Hepatocyte (in vitro differentiated cells): Measurements from ENCODE around the gene ADRA1B. TPM values are rescaled to one million over a fixed set of nuclear protein-coding genes. Genes with fewer than 3 reads are reported as not detected.
A peak's percentile ranks its signal among the peaks of the same experiment; 100 is the strongest.
"Not testable (repeated sequence)": the region's sequence is repeated elsewhere in the genome, so short reads cannot be mapped to it uniquely, and the experiment has no call there.

Source experiments
- DNase-seq: peaks from one replicate; pipeline ENCODE4 v3.0.0-alpha.2; 2016; ENCODE audit warnings: low spot score
- H2AFZ ChIP-seq: fragments of 200-600 bp; sonication (generic); 2 replicates; pipeline ENCODE4 v1.6.0; 2016; ENCODE audit warnings: antibody characterized with exemption, mild to moderate bottlenecking
- H3K27ac ChIP-seq: fragments of 200-600 bp; sonication (generic); 2 replicates; pipeline ENCODE4 v1.5.1; 2016; ENCODE audit warnings: mild to moderate bottlenecking
- H3K27me3 ChIP-seq: fragments of 200-600 bp; sonication (generic); 2 replicates; pipeline ENCODE4 v1.6.1; 2016
- H3K36me3 ChIP-seq: fragments of 200-600 bp; sonication (generic); replicated peaks from 2 replicates; pipeline ENCODE4 v1.5.1; 2016; ENCODE audit warnings: low read depth; ENCODE audit not compliant: insufficient read depth
- H3K4me1 ChIP-seq: fragments of 200-600 bp; sonication (generic); 2 replicates; pipeline ENCODE4 v1.5.1; 2016; ENCODE audit warnings: mild to moderate bottlenecking, moderate library complexity; ENCODE audit not compliant: insufficient read depth
- H3K4me2 ChIP-seq: fragments of 200-600 bp; sonication (generic); 2 replicates; pipeline ENCODE4 v1.6.0; 2016
- H3K4me3 ChIP-seq: fragments of 200-600 bp; sonication (generic); 2 replicates; pipeline ENCODE4 v1.5.1; 2016; ENCODE audit warnings: mild to moderate bottlenecking
- H3K79me2 ChIP-seq: fragments of 200-600 bp; sonication (generic); 2 replicates; pipeline ENCODE4 v1.6.0; 2017; ENCODE audit warnings: mild to moderate bottlenecking
- H3K9me2 ChIP-seq: fragments of 200-600 bp; sonication (generic); replicated peaks from 2 replicates; pipeline ENCODE4 v1.6.0; 2017; ENCODE audit warnings: mild to moderate bottlenecking; ENCODE audit not compliant: insufficient read depth
- H3K9me3 ChIP-seq: fragments of 200-600 bp; sonication (generic); 2 replicates; pipeline ENCODE4 v1.5.1; 2016; ENCODE audit warnings: low read depth, mild to moderate bottlenecking
- H4K20me1 ChIP-seq: fragments of 200-600 bp; sonication (generic); 2 replicates; pipeline ENCODE4 v1.6.0; 2016; ENCODE audit warnings: mild to moderate bottlenecking; ENCODE audit not compliant: insufficient read depth, poor library complexity, severe bottlenecking
- EZH2 ChIP-seq: fragments of 200-600 bp; sonication (generic); IDR thresholded peaks from 2 replicates; pipeline ENCODE4 v1.6.1; 2016; ENCODE audit warnings: antibody characterized with exemption, mild to moderate bottlenecking, borderline replicate concordance
- EZH2phosphoT487 ChIP-seq: fragments of 200-600 bp; sonication (generic); IDR thresholded peaks from one replicate; pipeline ENCODE4 v1.6.1; 2018; ENCODE audit warnings: antibody characterized with exemption, mild to moderate bottlenecking, low read depth, moderate library complexity; ENCODE audit not compliant: unreplicated experiment, severe bottlenecking
- WGBS: methylation state at CpG from one replicate; pipeline ENCODE4 v1.1.6; 2016; ENCODE audit warnings: low lambda C conversion rate; ENCODE audit errors: missing lambda C conversion rate; 5-methylcytosine and 5-hydroxymethylcytosine counted together
- polyA plus RNA-seq: library from polyadenylated mRNA; unstranded; fragments of >200 nt; fragmentation: Nextera tagmentation; extraction: Ambion mirVana; gene quantifications from 2 replicates; pipeline ENCODE4 v1.2.1, GENCODE V29; 2016
- total RNA-seq: library from RNA; depleted of rRNA; stranded (reverse); fragments of >200 nt; gene quantifications from 2 replicates; pipeline ENCODE4 v1.2.3, GENCODE V29; 2014
- TF ChIP-seq, protein P1 (sequence below): fragments of 200-600 bp; sonication (generic); IDR thresholded peaks from 2 replicates; pipeline ENCODE4 v1.5.1; 2016; ENCODE audit warnings: antibody characterized with exemption, mild to moderate bottlenecking; ENCODE audit not compliant: poor library complexity

Gene ADRA1B
- total and polyA plus RNA-seq, 2 experiments from 2014 or later = 2.6 to 3.5 TPM

DNA sequence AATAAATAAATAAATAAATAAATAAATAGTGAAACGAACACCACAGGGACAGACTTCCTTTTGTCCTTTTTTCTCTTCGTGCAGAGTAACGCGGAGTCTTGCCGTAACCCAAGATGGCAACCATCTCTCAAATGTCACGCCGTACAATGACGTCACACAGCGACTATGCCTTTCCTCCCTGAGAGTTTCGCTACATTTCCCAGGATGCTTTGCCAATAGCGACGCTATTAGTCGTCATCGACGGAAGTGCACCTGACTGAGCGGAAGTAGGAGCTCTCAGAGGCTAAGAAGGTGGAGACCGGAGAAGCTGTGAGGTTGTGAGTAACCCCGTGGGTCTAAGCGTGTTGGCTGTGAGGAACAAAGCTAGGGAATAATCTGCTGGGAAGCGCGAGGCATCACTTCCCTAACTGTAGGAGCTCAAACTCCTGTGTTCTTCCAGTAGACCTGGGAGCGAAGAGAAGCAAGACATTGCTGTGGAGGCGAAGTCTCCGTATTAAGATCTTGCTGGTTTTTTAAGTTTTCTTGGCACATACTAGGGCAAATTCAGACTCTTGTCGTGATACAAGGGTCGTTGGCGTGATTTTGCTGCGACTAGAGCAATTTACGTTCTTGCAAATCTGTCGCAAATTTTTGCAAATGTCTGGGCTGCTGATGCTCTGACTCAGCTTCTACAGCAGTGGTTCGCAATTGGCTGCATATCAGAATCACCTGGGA, 92.8 kb downstream of the ADRA1B start, which contains the start of gene TTC1:
Gene TTC1 (plus strand): TSS at position 263 of the 714 bp plus-strand sequence. CDS start 1,390 bp downstream, outside the sequence.
- Histone ChIP-seq H4K20me1 (no peaks in the 10 kb centered on the region), H3K27me3 (no peaks in the 10 kb centered on the region), H3K4me2 (peak within 1 kb of the TSS; percentile 97), H3K27ac (peak within 1 kb of the TSS; percentile 91), H3K36me3 (no peaks in the 10 kb centered on the region), H3K4me3 (peak within 1 kb of the TSS; percentile 62), H3K9me3 (no peaks in the 10 kb centered on the region), H3K9me2 (no peaks in the 10 kb centered on the region), H2AFZ (peak within 1 kb of the TSS; percentile 79), H3K79me2 (peaks cover 49% of the 10 kb centered on the region), H3K4me1 (peaks cover 19% of the 10 kb centered on the region)
- under 1% methylated on average over 31 of the region's 31 CpGs for WGBS
- peak; percentile 98 for DNase-seq
- TF ChIP-seq, protein P1, sequence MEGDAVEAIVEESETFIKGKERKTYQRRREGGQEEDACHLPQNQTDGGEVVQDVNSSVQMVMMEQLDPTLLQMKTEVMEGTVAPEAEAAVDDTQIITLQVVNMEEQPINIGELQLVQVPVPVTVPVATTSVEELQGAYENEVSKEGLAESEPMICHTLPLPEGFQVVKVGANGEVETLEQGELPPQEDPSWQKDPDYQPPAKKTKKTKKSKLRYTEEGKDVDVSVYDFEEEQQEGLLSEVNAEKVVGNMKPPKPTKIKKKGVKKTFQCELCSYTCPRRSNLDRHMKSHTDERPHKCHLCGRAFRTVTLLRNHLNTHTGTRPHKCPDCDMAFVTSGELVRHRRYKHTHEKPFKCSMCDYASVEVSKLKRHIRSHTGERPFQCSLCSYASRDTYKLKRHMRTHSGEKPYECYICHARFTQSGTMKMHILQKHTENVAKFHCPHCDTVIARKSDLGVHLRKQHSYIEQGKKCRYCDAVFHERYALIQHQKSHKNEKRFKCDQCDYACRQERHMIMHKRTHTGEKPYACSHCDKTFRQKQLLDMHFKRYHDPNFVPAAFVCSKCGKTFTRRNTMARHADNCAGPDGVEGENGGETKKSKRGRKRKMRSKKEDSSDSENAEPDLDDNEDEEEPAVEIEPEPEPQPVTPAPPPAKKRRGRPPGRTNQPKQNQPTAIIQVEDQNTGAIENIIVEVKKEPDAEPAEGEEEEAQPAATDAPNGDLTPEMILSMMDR = no peak
- TF ChIP-seq EZH2phosphoT487 (no peak), EZH2 (no peak)

DNA sequence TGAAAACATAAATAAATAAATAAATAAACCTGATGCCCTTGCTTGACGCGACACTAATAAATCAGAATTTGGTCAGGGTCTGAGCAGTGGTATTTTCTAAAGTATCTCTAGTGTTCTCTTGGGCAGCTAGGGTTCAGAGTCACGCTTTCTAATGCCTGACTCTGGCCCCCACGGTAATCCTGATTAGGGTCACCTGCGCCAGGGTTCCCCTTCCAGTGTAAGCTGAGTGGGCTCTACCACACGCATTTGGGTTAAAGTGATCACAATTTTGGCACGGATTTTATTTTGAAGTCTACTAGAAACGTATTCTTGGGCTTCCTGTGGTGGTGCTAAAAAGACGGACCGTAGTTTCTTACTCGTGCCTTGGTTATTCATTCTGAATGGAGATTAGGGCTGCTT, 93.3 kb downstream of the ADRA1B start:
- peak; percentile 10 for DNase-seq
- Histone ChIP-seq H3K4me3 (peak overlapping the region; percentile 62), H2AFZ (peak overlapping the region; percentile 72), H3K9me3 (no peaks in the 10 kb centered on the region), H3K27me3 (no peaks in the 10 kb centered on the region), H3K36me3 (no peaks in the 10 kb centered on the region), H3K4me1 (peaks cover 19% of the 10 kb centered on the region), H4K20me1 (no peaks in the 10 kb centered on the region), H3K9me2 (no peaks in the 10 kb centered on the region), H3K27ac (peak overlapping the region; percentile 91), H3K79me2 (peaks cover 54% of the 10 kb centered on the region), H3K4me2 (peak overlapping the region; percentile 97)
- 4% methylated on average over 11 of the region's 11 CpGs for WGBS
- TF ChIP-seq EZH2 = no peak
- TF ChIP-seq, protein P1 = no peak
- no peak for TF ChIP-seq EZH2phosphoT487

DNA sequence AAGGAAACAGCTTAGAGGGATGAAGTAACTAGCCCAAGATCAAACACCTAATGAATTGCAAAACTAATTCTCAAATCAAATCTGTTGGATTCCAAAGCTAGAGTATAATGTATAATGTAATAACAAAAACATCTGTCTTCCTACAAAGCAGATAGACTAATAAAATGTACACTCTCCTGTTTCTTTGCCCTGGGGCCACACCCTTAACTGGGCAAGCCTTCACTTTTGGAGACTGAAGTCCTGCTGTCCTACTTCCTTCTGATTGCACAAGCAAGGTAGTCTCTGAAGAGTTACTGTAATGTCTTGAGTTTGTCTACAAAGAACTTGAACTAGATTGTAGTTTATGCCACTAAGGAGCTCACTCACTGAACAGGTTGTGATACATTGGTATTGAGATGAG, 95.2 kb downstream of the ADRA1B start:
- H2AFZ ChIP-seq = no peak overlapping the region
- no peaks in the 10 kb centered on the region for H3K27me3 ChIP-seq
- peak overlapping the region; percentile 97 for H3K4me2 ChIP-seq
- TF ChIP-seq EZH2 (no peak), EZH2phosphoT487 (no peak)
- TF ChIP-seq, protein P1 = no peak
- no peak overlapping the region for H3K27ac ChIP-seq
- H3K9me2 ChIP-seq = no peaks in the 10 kb centered on the region
- no peaks in the 10 kb centered on the region for H4K20me1 ChIP-seq
- H3K4me1 ChIP-seq = peaks cover 19% of the 10 kb centered on the region
- no peaks in the 10 kb centered on the region for H3K9me3 ChIP-seq
- H3K79me2 ChIP-seq = peaks cover 54% of the 10 kb centered on the region
- no peak for DNase-seq
- no peaks in the 10 kb centered on the region for H3K36me3 ChIP-seq
- no peak overlapping the region for H3K4me3 ChIP-seq

DNA sequence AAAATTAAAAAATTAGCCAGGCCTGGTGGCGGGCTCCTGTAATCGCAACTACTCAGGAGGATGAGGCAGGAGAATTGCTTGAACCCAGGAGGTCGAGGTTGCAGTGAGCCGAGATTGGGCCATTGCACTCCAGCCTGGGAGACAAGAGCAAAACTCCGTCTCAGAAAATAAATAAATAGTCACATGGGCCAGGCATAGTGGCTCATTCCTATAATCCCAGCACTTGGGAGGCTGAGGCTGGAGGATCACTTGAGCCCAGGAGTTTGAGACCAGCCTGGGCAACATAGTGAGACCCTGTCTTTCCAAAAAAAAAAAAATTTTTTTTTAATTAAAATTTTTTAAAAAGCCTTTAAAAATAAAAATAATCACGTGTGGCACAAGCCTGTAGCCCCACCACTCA, 97.9 kb downstream of the ADRA1B start:
- H3K36me3 ChIP-seq, H3K27ac ChIP-seq, H3K9me3 ChIP-seq, H3K9me2 ChIP-seq, H3K4me2 ChIP-seq, DNase-seq, H3K4me3 ChIP-seq, H3K27me3 ChIP-seq, H4K20me1 ChIP-seq, H2AFZ ChIP-seq: not testable (repeated sequence)
- 96% methylated on average over 6 of the region's 6 CpGs for WGBS
- peaks cover 53% of the 10 kb centered on the region for H3K79me2 ChIP-seq
- H3K4me1 ChIP-seq = peaks cover 19% of the 10 kb centered on the region
